Measurements from ENCODE around the gene CGB2. TPM values are rescaled to one million over a fixed set of nuclear protein-coding genes. Genes with fewer than 3 reads are reported as not detected.

Gene CGB2
- total RNA-seq, 2 donors from 2014 or later: 0.57 TPM; not detected in 1

DNA sequence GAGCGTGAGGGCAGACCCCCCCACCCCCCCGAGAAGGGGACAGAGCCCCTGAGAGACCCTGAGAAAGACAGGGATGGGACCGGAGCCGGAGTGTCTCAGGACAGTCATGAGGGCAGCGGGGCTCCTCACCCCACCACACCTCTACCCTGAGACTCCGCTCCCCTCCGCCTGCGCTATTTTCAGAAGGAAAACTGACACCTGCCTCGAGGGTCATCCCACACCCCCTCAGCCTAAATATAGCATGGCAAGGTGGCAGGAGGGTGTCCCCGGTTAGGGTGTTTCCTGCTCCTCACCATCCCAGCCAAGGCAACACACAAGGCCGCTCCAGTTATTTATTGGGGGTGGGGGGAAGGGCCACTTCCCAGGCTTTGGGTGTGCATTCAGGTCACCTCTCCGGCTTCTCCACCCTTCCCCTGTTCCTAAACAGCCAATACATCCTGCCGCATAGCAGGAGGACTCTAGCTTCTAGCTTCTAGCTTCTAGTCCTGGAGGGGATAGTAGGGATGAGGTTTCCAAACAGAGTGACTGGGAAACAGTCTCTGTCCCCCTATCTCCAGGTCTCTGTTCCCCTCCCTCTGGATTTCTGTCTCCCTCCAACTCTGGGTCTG, 34.3 kb downstream of the CGB2 start:
- Histone ChIP-seq H3K4me3 (ENCODE audit: low read length) (no peak overlapping the region), H3K36me3 (ENCODE audit: control insufficient read depth, insufficient read depth, low read length) (no peaks in the 10 kb centered on the region), H3K27ac (ENCODE audit: low read depth, low read length) (no peak overlapping the region), H3K9me3 (ENCODE audit: control insufficient read depth, low read length) (no peaks in the 10 kb centered on the region), H3K4me1 (ENCODE audit: control insufficient read depth, insufficient read depth, low read length) (no peaks in the 10 kb centered on the region), H3K9ac (ENCODE audit: extremely low read depth, low read length, poor library complexity, severe bottlenecking) (no peak overlapping the region), H3K27me3 (ENCODE audit: control insufficient read depth, insufficient read depth, low read length, poor library complexity, severe bottlenecking) (peaks cover 46% of the 10 kb centered on the region)
- H3K4me1 Mint-ChIP-seq: peaks cover 4% of the 10 kb centered on the region
- H3K27ac Mint-ChIP-seq: no peak overlapping the region
- H3K36me3 Mint-ChIP-seq (ENCODE audit: low read depth): peaks cover 2% of the 10 kb centered on the region
- WGBS, 2 experiments (ENCODE audit: insufficient coverage in 1 of 2, insufficient read length in 1 of 2): 70 to 78% methylated on average over 2 to 9 of the region's 13 CpGs
- TF ChIP-seq, protein P1, sequence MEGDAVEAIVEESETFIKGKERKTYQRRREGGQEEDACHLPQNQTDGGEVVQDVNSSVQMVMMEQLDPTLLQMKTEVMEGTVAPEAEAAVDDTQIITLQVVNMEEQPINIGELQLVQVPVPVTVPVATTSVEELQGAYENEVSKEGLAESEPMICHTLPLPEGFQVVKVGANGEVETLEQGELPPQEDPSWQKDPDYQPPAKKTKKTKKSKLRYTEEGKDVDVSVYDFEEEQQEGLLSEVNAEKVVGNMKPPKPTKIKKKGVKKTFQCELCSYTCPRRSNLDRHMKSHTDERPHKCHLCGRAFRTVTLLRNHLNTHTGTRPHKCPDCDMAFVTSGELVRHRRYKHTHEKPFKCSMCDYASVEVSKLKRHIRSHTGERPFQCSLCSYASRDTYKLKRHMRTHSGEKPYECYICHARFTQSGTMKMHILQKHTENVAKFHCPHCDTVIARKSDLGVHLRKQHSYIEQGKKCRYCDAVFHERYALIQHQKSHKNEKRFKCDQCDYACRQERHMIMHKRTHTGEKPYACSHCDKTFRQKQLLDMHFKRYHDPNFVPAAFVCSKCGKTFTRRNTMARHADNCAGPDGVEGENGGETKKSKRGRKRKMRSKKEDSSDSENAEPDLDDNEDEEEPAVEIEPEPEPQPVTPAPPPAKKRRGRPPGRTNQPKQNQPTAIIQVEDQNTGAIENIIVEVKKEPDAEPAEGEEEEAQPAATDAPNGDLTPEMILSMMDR (conservative IDR thresholded peaks at IDR 0.05): no peak
- peaks cover 82% of the 10 kb centered on the region for H3K27me3 Mint-ChIP-seq (ENCODE audit: insufficient read depth)
- peak overlapping the region; percentile 24 for H3K4me3 Mint-ChIP-seq
- DNase-seq: peak; percentile 57
- peaks cover 4% of the 10 kb centered on the region for H3K9me3 Mint-ChIP-seq

DNA sequence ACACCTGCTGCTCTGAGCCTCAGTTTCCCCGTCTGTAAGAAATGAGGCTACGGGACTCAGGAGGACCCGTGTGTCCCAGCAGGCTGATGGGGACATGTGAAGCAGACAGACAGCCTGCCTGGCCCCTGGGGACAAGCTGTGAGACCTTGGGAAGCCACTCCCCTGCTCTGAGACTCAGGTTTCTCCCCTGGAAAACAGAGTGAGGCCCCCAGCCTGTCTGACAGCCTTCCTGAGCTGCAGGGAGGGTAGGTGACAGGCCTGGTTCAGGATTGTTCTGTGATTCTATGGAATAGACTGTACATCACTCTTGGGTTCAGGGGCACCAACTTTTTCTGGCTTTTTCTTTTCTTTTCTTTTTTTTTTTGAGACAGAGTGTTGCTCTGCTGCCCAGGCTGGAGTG, 35.9 kb downstream of the CGB2 start:
- peaks cover 4% of the 10 kb centered on the region for H3K4me1 Mint-ChIP-seq
- H3K9me3 ChIP-seq (ENCODE audit: control insufficient read depth, low read length): no peaks in the 10 kb centered on the region
- H3K4me1 ChIP-seq (ENCODE audit: control insufficient read depth, insufficient read depth, low read length): no peaks in the 10 kb centered on the region
- H3K27me3 Mint-ChIP-seq (ENCODE audit: insufficient read depth): peaks cover 82% of the 10 kb centered on the region
- H3K36me3 ChIP-seq (ENCODE audit: control insufficient read depth, insufficient read depth, low read length): no peaks in the 10 kb centered on the region
- no peak for DNase-seq
- no peak overlapping the region for H3K4me3 Mint-ChIP-seq
- H3K27ac ChIP-seq (ENCODE audit: low read depth, low read length): no peak overlapping the region
- H3K9ac ChIP-seq (ENCODE audit: extremely low read depth, low read length, poor library complexity, severe bottlenecking): no peak overlapping the region
- no peak overlapping the region for H3K27ac Mint-ChIP-seq
- H3K4me3 ChIP-seq (ENCODE audit: low read length): no peak overlapping the region
- H3K36me3 Mint-ChIP-seq (ENCODE audit: low read depth): peaks cover 2% of the 10 kb centered on the region
- TF ChIP-seq, protein P1 (conservative IDR thresholded peaks at IDR 0.05): no peak
- H3K27me3 ChIP-seq (ENCODE audit: control insufficient read depth, insufficient read depth, low read length, poor library complexity, severe bottlenecking): peaks cover 60% of the 10 kb centered on the region
- peaks cover 9% of the 10 kb centered on the region for H3K9me3 Mint-ChIP-seq
- WGBS, 2 experiments (ENCODE audit: insufficient coverage in 1 of 2, insufficient read length in 1 of 2): 87% methylated on average over 3 of the region's 3 CpGs; no CpG with 5 or more reads in 1 of the 2 experiments

DNA sequence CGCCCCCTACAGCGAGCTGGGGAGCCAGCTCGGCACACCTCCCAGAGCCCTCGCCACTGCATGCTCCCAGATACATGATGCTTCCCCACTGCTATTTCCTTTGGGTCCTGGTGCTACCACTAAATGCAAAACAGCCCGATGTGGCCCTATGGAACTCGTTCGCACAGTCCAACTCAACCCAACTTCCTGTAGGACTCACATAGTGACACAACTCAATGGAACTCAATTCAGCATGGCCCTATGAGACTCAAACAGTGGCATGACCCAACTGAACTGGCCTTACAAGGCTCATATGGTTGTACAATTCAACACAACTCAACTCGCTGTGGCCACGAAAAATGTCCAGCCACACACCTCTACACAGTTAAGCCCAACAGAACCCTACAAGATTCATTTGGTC, 37.3 kb downstream of the CGB2 start:
- WGBS, 2 experiments (ENCODE audit: insufficient coverage in 1 of 2, insufficient read length in 1 of 2): 86 to 90% methylated on average over 1 to 9 of the region's 9 CpGs
- Mint-ChIP-seq H3K36me3 (ENCODE audit: low read depth) (peaks cover 2% of the 10 kb centered on the region), H3K27ac (no peak overlapping the region), H3K4me3 (no peak overlapping the region), H3K9me3 (peaks cover 10% of the 10 kb centered on the region), H3K4me1 (peaks cover 4% of the 10 kb centered on the region), H3K27me3 (ENCODE audit: insufficient read depth) (peaks cover 89% of the 10 kb centered on the region)
- H3K27ac ChIP-seq (ENCODE audit: low read depth, low read length): no peak overlapping the region
- peaks cover 75% of the 10 kb centered on the region for H3K27me3 ChIP-seq (ENCODE audit: control insufficient read depth, insufficient read depth, low read length, poor library complexity, severe bottlenecking)
- no peaks in the 10 kb centered on the region for H3K4me1 ChIP-seq (ENCODE audit: control insufficient read depth, insufficient read depth, low read length)
- TF ChIP-seq, protein P1 (conservative IDR thresholded peaks at IDR 0.05): no peak
- no peak overlapping the region for H3K4me3 ChIP-seq (ENCODE audit: low read length)
- DNase-seq: no peak
- H3K9ac ChIP-seq (ENCODE audit: extremely low read depth, low read length, poor library complexity, severe bottlenecking): no peak overlapping the region
- H3K36me3 ChIP-seq (ENCODE audit: control insufficient read depth, insufficient read depth, low read length): no peaks in the 10 kb centered on the region
- H3K9me3 ChIP-seq (ENCODE audit: control insufficient read depth, low read length): no peaks in the 10 kb centered on the region
